Kidney epithelial cell (primary cell): ENCODE results near the gene CCDC54. TPM values are rescaled to one million over a fixed set of nuclear protein-coding genes. Genes with fewer than 3 reads are reported as not detected.

ENCODE experiments used
- DNase-seq: peaks from one replicate; pipeline ENCODE4 v3.0.0-alpha.2; 2010; ENCODE audit warnings: low read depth
- H3K27me3 ChIP-seq: 2 replicates; pipeline ENCODE4 v1.6.0; 2011; ENCODE audit warnings: low read length; ENCODE audit not compliant: control insufficient read depth, insufficient read depth
- H3K36me3 ChIP-seq: 2 replicates; pipeline ENCODE4 v1.5.1; 2011; ENCODE audit warnings: low read length; ENCODE audit not compliant: control insufficient read depth, insufficient read depth
- H3K4me3 ChIP-seq: 2 replicates; pipeline ENCODE4 v1.5.1; 2011; ENCODE audit warnings: low read depth, mild to moderate bottlenecking, control low read depth, low read length
- CTCF ChIP-seq: IDR thresholded peaks from 2 replicates; pipeline ENCODE4 v1.5.1; 2011; ENCODE audit warnings: mild to moderate bottlenecking, moderate library complexity, low read length, control low read depth, inconsistent platforms; ENCODE audit not compliant: insufficient read depth, poor library complexity, severe bottlenecking
- total RNA-seq: library from RNA; depleted of rRNA; stranded (reverse); fragments of >200 nt; gene quantifications from 2 replicates; pipeline ENCODE4 v1.2.3, GENCODE V29; 2015

The CCDC54 gene
- total RNA-seq, 1 donor from 2014 or later: not detected

- H3K4me3 ChIP-seq: no peak overlapping the region
- DNase-seq: no peak
- no peak for TF ChIP-seq CTCF
- H3K27me3 ChIP-seq: no peaks in the 10 kb centered on the region
- no peaks in the 10 kb centered on the region for H3K36me3 ChIP-seq
These were observed 47.8 kb downstream of the CCDC54 start for GRCh38 chr3:107425033-107425432.

GRCh38 chr3:107426223-107426622 is 49.0 kb downstream of the CCDC54 start:
- DNase-seq: no peak
- Histone ChIP-seq H3K36me3 (no peaks in the 10 kb centered on the region), H3K4me3 (no peak overlapping the region), H3K27me3 (no peaks in the 10 kb centered on the region)
- TF ChIP-seq CTCF: no peak

Other genes with a start within 250 kb of the CCDC54 start
- gene BBX, start 145.5 kb downstream of the CCDC54 start, total RNA-seq: 50.7 and 62.2 TPM in 2 replicates